ENCODE measurements around the gene RGS3.

RGS3 gene

GRCh38 chr9:113584428-113585084 lies 121.0 kb downstream of the RGS3 start:
- H3K9ac ChIP-seq (ENCODE audit: low read length): no peak overlapping the region
- no peak overlapping the region for H3K4me2 ChIP-seq (ENCODE audit: low read length)
- peaks cover 4% of the 10 kb centered on the region; the same call in 1 of the 2 replicates for H4K20me1 ChIP-seq (ENCODE audit: insufficient read depth, low read length)
- H3K9me3 ChIP-seq (ENCODE audit: insufficient read depth, low read length): no peaks in the 10 kb centered on the region
- H3K79me2 ChIP-seq (ENCODE audit: low read length): no peaks in the 10 kb centered on the region
- no peak overlapping the region for H3K27ac ChIP-seq (ENCODE audit: low read length)
- peaks cover 29% of the 10 kb centered on the region for H3K36me3 ChIP-seq (replicated peaks; ENCODE audit: low read depth, low read length)
- no peak overlapping the region for H3K4me3 ChIP-seq (ENCODE audit: low read length)
- peaks cover 39% of the 10 kb centered on the region for H3K4me1 ChIP-seq (ENCODE audit: low read length)
- H2AFZ ChIP-seq (ENCODE audit: low read depth, low read length): no peak overlapping the region
- no peak for TF ChIP-seq EZH2phosphoT487 (IDR thresholded peaks at IDR 0.05; ENCODE audit: low read depth)
- no peak for TF ChIP-seq CTCF (IDR thresholded peaks at IDR 0.05; ENCODE audit: low read depth, low read length)
- H3K27me3 ChIP-seq (ENCODE audit: low read depth, low read length): no peaks in the 10 kb centered on the region

- peaks cover 4% of the 10 kb centered on the region; the same call in 1 of the 2 replicates for H4K20me1 ChIP-seq (ENCODE audit: insufficient read depth, low read length)
- H3K4me1 ChIP-seq (ENCODE audit: low read length): peaks cover 34% of the 10 kb centered on the region
These were observed 121.5 kb downstream of the RGS3 start for GRCh38 chr9:113585085-113585442.

GRCh38 chr9:113585555-113585954 lies 122.0 kb downstream of the RGS3 start:
- H3K36me3 ChIP-seq (replicated peaks; ENCODE audit: low read depth, low read length): peaks cover 29% of the 10 kb centered on the region
- H2AFZ ChIP-seq (ENCODE audit: low read depth, low read length): no peak overlapping the region
- no peaks in the 10 kb centered on the region for H3K9me3 ChIP-seq (ENCODE audit: insufficient read depth, low read length)
- peaks cover 29% of the 10 kb centered on the region for H3K4me1 ChIP-seq (ENCODE audit: low read length)
- H3K27me3 ChIP-seq (ENCODE audit: low read depth, low read length): no peaks in the 10 kb centered on the region
- peaks cover 4% of the 10 kb centered on the region; the same call in 1 of the 2 replicates for H4K20me1 ChIP-seq (ENCODE audit: insufficient read depth, low read length)
- TF ChIP-seq CTCF (IDR thresholded peaks at IDR 0.05; ENCODE audit: low read depth, low read length) (no peak), EZH2phosphoT487 (IDR thresholded peaks at IDR 0.05; ENCODE audit: low read depth) (no peak)
- no peak overlapping the region for H3K4me3 ChIP-seq (ENCODE audit: low read length)
- no peaks in the 10 kb centered on the region for H3K79me2 ChIP-seq (ENCODE audit: low read length)
- no peak overlapping the region for H3K4me2 ChIP-seq (ENCODE audit: low read length)
- no peak overlapping the region for H3K27ac ChIP-seq (ENCODE audit: low read length)
- H3K9ac ChIP-seq (ENCODE audit: low read length): no peak overlapping the region

More at GRCh38 chr9:113585085-113585442, 121.5 kb downstream of the RGS3 start:
- Histone ChIP-seq H3K9me3 (ENCODE audit: insufficient read depth, low read length) (no peaks in the 10 kb centered on the region), H3K4me2 (ENCODE audit: low read length) (no peak overlapping the region), H3K36me3 (replicated peaks; ENCODE audit: low read depth, low read length) (peaks cover 29% of the 10 kb centered on the region), H3K27me3 (ENCODE audit: low read depth, low read length) (no peaks in the 10 kb centered on the region), H3K27ac (ENCODE audit: low read length) (no peak overlapping the region), H3K79me2 (ENCODE audit: low read length) (no peaks in the 10 kb centered on the region), H3K4me3 (ENCODE audit: low read length) (no peak overlapping the region), H2AFZ (ENCODE audit: low read depth, low read length) (no peak overlapping the region), H3K9ac (ENCODE audit: low read length) (no peak overlapping the region)
- TF ChIP-seq EZH2phosphoT487 (IDR thresholded peaks at IDR 0.05; ENCODE audit: low read depth): no peak
- TF ChIP-seq CTCF (IDR thresholded peaks at IDR 0.05; ENCODE audit: low read depth, low read length): no peak

- H2AFZ ChIP-seq (ENCODE audit: low read depth, low read length): no peak overlapping the region
- no peaks in the 10 kb centered on the region for H3K79me2 ChIP-seq (ENCODE audit: low read length)
- no peak overlapping the region for H3K9ac ChIP-seq (ENCODE audit: low read length)
- no peak overlapping the region for H3K4me2 ChIP-seq (ENCODE audit: low read length)
- no peaks in the 10 kb centered on the region for H3K9me3 ChIP-seq (ENCODE audit: insufficient read depth, low read length)
- peaks cover 29% of the 10 kb centered on the region for H3K36me3 ChIP-seq (replicated peaks; ENCODE audit: low read depth, low read length)
- H3K4me3 ChIP-seq (ENCODE audit: low read length): no peak overlapping the region
- peaks cover 27% of the 10 kb centered on the region for H3K4me1 ChIP-seq (ENCODE audit: low read length)
- peaks cover 4% of the 10 kb centered on the region; the same call in 1 of the 2 replicates for H4K20me1 ChIP-seq (ENCODE audit: insufficient read depth, low read length)
- no peak overlapping the region for H3K27ac ChIP-seq (ENCODE audit: low read length)
- H3K27me3 ChIP-seq (ENCODE audit: low read depth, low read length): no peaks in the 10 kb centered on the region
- no peak for TF ChIP-seq EZH2phosphoT487 (IDR thresholded peaks at IDR 0.05; ENCODE audit: low read depth)
- TF ChIP-seq CTCF (IDR thresholded peaks at IDR 0.05; ENCODE audit: low read depth, low read length): peak; percentile 40
These were observed 124.0 kb downstream of the RGS3 start for GRCh38 chr9:113587471-113588031.

Data from OCI-LY3 (cell line).